ENCODE data around the gene NFKBIB. TPM values are rescaled to one million over a fixed set of nuclear protein-coding genes. Genes with fewer than 3 reads are reported as not detected.

The NFKBIB gene
- total and polyA plus RNA-seq, 10 donors = 18.1 to 33.5 (median 23.1) TPM

DNA sequence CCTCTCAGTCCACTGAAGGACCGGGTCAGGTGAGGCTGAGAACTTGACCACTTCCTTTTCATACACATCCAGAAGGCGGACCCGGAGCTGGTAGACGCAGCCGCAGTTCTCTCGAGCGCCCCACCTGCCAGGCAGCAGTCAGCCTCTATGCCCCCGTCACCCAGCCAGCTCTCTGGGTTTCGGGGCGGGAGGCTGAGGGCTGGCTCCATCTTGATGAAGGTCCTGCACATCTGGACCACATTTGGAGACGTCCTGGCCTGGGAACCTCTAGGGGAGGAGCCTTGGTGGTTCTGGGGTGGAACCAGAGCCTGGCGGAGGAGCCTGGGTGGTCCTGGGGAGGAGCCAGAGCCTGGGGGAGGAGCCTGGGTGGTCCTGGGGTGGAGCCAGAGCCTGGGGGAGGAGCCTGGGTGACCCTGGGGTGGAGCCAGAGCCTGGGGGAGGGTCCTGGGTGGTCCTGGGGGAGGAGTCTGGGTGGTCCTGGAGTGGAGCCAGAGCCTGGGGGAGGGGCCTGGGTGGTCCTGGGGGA, 45.3 kb downstream of the NFKBIB start:
- no peak overlapping the region for H3K27ac ChIP-seq
- intact Hi-C loops (cut with DNase I; ENCODE audit: low total_unique reads) = no loop called here
- peaks cover 0 to 21% (median 7%) of the 10 kb centered on the region in 7 donors for H3K27me3 ChIP-seq (replicated peaks in 1 of 7)
- whole genome bisulfite sequencing, 5 donors = 83 to 96% (median 93%) methylated on average over 4 to 12 of the region's 12 CpGs
- H3K36me3 ChIP-seq = no peaks in the 10 kb centered on the region
- no peaks in the 10 kb centered on the region for H3K9me3 ChIP-seq
- no peak overlapping the region for H3K4me3 ChIP-seq
- H3K4me1 ChIP-seq = peaks cover 3 to 25% (median 6%) of the 10 kb centered on the region in 6 donors
- TF ChIP-seq, protein P1, sequence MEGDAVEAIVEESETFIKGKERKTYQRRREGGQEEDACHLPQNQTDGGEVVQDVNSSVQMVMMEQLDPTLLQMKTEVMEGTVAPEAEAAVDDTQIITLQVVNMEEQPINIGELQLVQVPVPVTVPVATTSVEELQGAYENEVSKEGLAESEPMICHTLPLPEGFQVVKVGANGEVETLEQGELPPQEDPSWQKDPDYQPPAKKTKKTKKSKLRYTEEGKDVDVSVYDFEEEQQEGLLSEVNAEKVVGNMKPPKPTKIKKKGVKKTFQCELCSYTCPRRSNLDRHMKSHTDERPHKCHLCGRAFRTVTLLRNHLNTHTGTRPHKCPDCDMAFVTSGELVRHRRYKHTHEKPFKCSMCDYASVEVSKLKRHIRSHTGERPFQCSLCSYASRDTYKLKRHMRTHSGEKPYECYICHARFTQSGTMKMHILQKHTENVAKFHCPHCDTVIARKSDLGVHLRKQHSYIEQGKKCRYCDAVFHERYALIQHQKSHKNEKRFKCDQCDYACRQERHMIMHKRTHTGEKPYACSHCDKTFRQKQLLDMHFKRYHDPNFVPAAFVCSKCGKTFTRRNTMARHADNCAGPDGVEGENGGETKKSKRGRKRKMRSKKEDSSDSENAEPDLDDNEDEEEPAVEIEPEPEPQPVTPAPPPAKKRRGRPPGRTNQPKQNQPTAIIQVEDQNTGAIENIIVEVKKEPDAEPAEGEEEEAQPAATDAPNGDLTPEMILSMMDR (IDR thresholded peaks at IDR 0.05 in 8 of 11, conservative IDR thresholded peaks at IDR 0.05 in 3 of 11) = no peak
- TF ChIP-seq POLR2A (IDR thresholded peaks at IDR 0.05) = no peak
- TF ChIP-seq POLR2AphosphoS5 (IDR thresholded peaks at IDR 0.05) = no peak
- DNase-seq = no peak

DNA sequence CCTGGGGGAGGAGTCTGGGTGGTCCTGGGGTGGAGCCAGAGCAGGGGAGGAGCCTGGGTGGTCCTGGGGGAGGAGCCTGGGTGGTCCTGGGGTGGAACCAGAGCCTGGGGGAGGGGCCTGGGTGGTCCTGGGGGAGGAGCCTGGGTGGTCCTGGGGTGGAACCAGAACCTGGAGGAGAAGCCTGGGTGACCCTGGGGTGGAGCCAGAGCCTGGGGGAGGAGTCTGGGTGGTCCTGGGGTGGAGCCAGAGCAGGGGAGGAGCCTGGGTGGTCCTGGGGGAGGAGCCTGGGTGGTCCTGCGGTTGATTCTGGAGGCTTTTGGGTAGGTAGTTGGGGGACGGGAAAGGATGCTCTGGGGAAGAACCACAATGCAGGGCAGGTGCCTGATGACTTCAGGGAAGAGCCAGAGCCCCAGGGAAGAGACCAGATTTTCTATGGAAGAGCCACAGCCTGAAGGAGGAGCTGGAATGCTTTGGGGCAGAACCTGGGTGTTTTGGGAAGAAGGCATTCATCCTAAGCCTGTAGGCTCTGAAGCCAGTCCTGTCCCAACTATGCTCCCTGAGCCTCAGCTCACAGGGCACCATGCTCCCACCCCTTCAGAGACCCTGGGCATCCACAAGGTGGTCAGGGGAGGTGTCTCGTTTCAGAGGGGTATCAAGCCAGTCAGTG, 45.9 kb downstream of the NFKBIB start:
- Histone ChIP-seq H3K4me3 (no peak overlapping the region), H3K27me3 (replicated peaks in 1 of 7) (peaks cover 0 to 28% (median 10%) of the 10 kb centered on the region in 7 donors), H3K9me3 (no peaks in the 10 kb centered on the region), H3K36me3 (no peaks in the 10 kb centered on the region), H3K27ac (no peak overlapping the region), H3K4me1 (peaks cover 8 to 25% (median 12%) of the 10 kb centered on the region in 6 donors)
- DNase-seq = no peak
- intact Hi-C loops (cut with DNase I; ENCODE audit: low total_unique reads) = no loop called here
- TF ChIP-seq, protein P1 (IDR thresholded peaks at IDR 0.05 in 8 of 11, conservative IDR thresholded peaks at IDR 0.05 in 3 of 11) = no peak
- TF ChIP-seq POLR2A (IDR thresholded peaks at IDR 0.05) = no peak
- TF ChIP-seq POLR2AphosphoS5 (IDR thresholded peaks at IDR 0.05) = no peak
- 80 to 93% (median 86%) methylated on average over 2 to 3 of the region's 3 CpGs for WGBS, 5 donors

DNA sequence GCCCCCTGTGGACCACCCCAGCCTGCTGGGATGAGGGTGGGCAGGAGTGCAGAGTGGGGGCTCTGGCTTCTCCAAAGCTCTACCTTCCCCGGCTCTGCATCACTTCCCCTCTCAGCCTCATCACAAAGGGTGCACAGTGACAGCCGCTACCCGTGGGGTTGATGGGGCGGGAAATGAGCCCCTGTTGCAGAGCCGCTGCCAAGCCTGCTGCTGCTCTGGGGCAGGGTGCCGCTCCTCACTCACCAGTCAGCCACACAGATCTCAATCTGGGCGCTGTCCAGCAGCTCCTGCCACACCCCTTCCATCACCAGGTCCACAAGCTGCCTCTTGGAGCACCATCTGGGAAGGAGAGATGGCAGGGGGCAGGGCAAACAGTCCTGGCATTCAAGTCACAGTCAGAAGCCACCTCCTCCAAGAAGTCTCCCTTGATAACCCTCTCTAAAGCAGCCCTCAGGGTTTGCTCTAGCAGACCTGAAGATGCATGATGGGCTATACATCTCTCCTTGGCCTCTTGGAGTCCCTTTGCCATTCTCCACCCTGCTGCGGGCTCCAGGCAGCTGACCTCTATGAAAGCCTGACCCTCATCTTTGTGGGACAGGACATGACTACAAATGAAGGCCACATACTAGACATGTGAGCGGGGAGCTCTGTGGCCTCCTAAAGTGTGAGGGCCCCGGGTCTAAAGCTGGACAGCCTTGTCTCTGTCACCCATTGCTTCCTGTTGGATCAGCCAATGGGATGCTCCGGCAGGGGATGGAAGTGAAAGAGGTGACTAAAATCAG, 46.7 kb downstream of the NFKBIB start:
- Histone ChIP-seq H3K4me3 (no peak overlapping the region), H3K27ac (no peak overlapping the region), H3K9me3 (no peaks in the 10 kb centered on the region), H3K27me3 (replicated peaks in 1 of 7) (peaks cover 0 to 35% (median 10%) of the 10 kb centered on the region in 7 donors), H3K36me3 (no peaks in the 10 kb centered on the region), H3K4me1 (peaks cover 8 to 25% (median 11%) of the 10 kb centered on the region in 6 donors)
- intact Hi-C loops (cut with DNase I; ENCODE audit: low total_unique reads) = no loop called here
- WGBS, 5 donors = 73 to 86% (median 75%) methylated on average over 10 to 11 of the region's 11 CpGs
- TF ChIP-seq POLR2A (IDR thresholded peaks at IDR 0.05) = no peak
- TF ChIP-seq, protein P1 (IDR thresholded peaks at IDR 0.05 in 8 of 11, conservative IDR thresholded peaks at IDR 0.05 in 3 of 11) = no peak
- TF ChIP-seq POLR2AphosphoS5 (IDR thresholded peaks at IDR 0.05) = no peak
- DNase-seq = peak; percentile 36

Measured in spleen (tissue), 11 donors.